Peyer's patch (tissue), 4 donors: ENCODE results near the gene SH3RF3. TPM values are rescaled to one million over a fixed set of nuclear protein-coding genes. Genes with fewer than 3 reads are reported as not detected.

Experiments
- DNase-seq, 3 donors: peaks; one replicate each; pipeline ENCODE4 v3.0.0-alpha.2; 2017 to 2019
- H3K27ac ChIP-seq, 4 donors: fragments of 200-600 bp; sonication (generic); one replicate each; pipeline ENCODE4 v1.5.1; 2016 to 2019
- H3K27me3 ChIP-seq, 2 donors: fragments of 200-600 bp; sonication (generic); one replicate each; pipeline ENCODE4 v1.5.1; 2019
- H3K36me3 ChIP-seq, 3 donors: fragments of 200-600 bp; sonication (generic); one replicate each; pipeline ENCODE4 v1.5.1; 2016 to 2019
- H3K4me1 ChIP-seq, 4 donors: fragments of 200-600 bp; sonication (generic); one replicate each; pipeline ENCODE4 v1.5.1; 2016 to 2019
- H3K4me3 ChIP-seq, 4 donors: fragments of 200-600 bp; sonication (generic); 1 replicate in 3 of 4; 2 replicates in 1 of 4; pipeline ENCODE4 v1.5.1; 2016 to 2019; ENCODE audit warnings: mild to moderate bottlenecking in 1 of 4
- H3K9me3 ChIP-seq, 4 donors: fragments of 200-600 bp; sonication (generic); one replicate each; pipeline ENCODE4 v1.5.1; 2016 to 2019; ENCODE audit warnings: mild to moderate bottlenecking in 1 of 4
- POLR2A ChIP-seq, 2 donors: fragments of 450-650 bp; IDR thresholded peaks; one replicate each; pipeline ENCODE4 v1.5.1; 2017; ENCODE audit warnings: antibody characterized with exemption in 2 of 2, mild to moderate bottlenecking in 2 of 2, moderate library complexity in 2 of 2
- total RNA-seq, 4 donors: library from RNA; depleted of rRNA; stranded (reverse); fragments of >200 nt; gene quantifications; one replicate each; pipeline ENCODE4 v1.1.0, GENCODE V29; 2016
- TF ChIP-seq, protein P1 (sequence below), 6 experiments: fragments of 450-650 bp in 4 of 6; fragments of 200-600 bp in 2 of 6; sonication (generic) in 1 of 6; IDR thresholded peaks; one replicate each; pipeline ENCODE4 v1.5.1; 2017 to 2019; ENCODE audit warnings: antibody characterized with exemption in 6 of 6, mild to moderate bottlenecking in 3 of 6, moderate library complexity in 1 of 6

SH3RF3 gene
- total RNA-seq, 4 donors from 2014 or later = 1.1 to 5.0 (median 3.3) TPM

DNA sequence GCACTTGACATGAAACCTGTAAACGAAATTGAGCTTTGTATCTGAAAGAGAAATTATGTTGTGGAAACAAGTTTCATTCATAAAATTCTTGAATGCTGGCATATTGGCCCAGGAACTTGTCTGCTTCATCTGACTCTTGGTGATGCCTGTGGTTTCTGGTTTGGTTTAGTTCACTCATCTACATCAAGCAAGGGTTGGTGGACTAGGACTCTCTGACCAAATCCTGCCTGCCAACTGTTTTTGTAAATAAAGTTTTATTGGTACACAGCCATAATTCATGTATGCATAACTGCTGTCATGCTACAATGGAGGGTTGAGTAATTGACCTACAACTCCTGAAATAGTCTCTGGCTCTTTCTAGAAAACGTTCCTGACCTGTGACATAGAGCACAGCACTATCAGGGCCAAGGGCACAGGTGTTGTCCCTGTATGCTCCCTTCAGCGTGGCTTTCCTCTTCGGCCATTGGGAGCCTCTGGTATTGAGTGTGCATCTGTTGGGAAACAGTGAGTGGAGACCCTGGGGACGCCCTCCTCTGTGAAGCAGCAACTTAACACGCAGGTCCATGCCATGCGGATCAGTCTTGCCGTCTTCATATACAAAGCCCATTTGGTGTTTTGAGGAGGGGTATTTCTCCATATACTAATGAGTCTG, 226.3 kb downstream of the SH3RF3 start:
- no peak overlapping the region for H3K27ac ChIP-seq
- no peaks in the 10 kb centered on the region for H3K9me3 ChIP-seq
- H3K36me3 ChIP-seq = no peaks in the 10 kb centered on the region
- peak in 1 of 3 donors; percentile 6 for DNase-seq
- H3K27me3 ChIP-seq = no peaks in the 10 kb centered on the region
- TF ChIP-seq, protein P1, sequence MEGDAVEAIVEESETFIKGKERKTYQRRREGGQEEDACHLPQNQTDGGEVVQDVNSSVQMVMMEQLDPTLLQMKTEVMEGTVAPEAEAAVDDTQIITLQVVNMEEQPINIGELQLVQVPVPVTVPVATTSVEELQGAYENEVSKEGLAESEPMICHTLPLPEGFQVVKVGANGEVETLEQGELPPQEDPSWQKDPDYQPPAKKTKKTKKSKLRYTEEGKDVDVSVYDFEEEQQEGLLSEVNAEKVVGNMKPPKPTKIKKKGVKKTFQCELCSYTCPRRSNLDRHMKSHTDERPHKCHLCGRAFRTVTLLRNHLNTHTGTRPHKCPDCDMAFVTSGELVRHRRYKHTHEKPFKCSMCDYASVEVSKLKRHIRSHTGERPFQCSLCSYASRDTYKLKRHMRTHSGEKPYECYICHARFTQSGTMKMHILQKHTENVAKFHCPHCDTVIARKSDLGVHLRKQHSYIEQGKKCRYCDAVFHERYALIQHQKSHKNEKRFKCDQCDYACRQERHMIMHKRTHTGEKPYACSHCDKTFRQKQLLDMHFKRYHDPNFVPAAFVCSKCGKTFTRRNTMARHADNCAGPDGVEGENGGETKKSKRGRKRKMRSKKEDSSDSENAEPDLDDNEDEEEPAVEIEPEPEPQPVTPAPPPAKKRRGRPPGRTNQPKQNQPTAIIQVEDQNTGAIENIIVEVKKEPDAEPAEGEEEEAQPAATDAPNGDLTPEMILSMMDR (IDR thresholded peaks at IDR 0.05) = no peak
- no peak for TF ChIP-seq POLR2A (IDR thresholded peaks at IDR 0.05)
- no peak overlapping the region for H3K4me3 ChIP-seq
- peaks cover 0 to 7% (median 0%) of the 10 kb centered on the region in 4 donors for H3K4me1 ChIP-seq

DNA sequence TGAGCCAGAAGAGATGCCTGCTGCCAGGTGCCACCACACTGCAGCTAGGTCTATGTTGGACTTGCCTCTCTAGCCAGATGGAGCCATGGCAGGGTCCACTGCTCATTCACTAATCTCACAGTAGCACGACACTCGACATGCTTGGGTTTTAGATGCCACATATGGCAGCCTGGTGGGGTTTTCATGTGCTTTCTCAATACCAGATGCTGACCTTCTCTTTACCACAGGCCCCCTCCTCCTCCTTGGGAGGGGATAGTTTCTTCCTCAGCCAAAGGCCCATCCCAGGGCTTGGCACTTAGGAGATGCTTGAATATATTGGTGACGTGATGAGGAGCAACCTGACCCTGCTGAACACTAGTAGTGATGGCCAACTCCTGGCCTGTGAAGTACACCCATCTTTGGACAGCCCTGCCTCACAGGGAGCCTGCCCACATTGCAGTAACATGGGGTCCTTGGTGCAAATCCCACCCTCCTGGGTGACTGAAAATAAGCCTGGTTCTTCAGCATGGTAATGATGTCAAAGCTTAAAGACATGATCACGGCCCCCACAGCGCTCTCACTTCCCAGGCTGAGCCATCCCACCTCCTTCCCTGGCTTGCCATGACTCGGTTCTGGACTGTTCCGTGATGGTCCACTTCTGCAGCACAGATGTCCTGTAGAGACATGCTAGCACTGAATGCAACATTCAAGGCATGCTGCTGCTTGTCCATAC, 227.5 kb downstream of the SH3RF3 start:
- no peak overlapping the region for H3K4me3 ChIP-seq
- H3K27ac ChIP-seq = no peak overlapping the region
- H3K4me1 ChIP-seq = peaks cover 0 to 2% (median 0%) of the 10 kb centered on the region in 4 donors
- H3K27me3 ChIP-seq = no peaks in the 10 kb centered on the region
- TF ChIP-seq, protein P1 (IDR thresholded peaks at IDR 0.05) = no peak
- TF ChIP-seq POLR2A (IDR thresholded peaks at IDR 0.05) = no peak
- peak in 1 of 3 donors; percentile 10 for DNase-seq
- H3K36me3 ChIP-seq = no peaks in the 10 kb centered on the region
- no peaks in the 10 kb centered on the region for H3K9me3 ChIP-seq

DNA sequence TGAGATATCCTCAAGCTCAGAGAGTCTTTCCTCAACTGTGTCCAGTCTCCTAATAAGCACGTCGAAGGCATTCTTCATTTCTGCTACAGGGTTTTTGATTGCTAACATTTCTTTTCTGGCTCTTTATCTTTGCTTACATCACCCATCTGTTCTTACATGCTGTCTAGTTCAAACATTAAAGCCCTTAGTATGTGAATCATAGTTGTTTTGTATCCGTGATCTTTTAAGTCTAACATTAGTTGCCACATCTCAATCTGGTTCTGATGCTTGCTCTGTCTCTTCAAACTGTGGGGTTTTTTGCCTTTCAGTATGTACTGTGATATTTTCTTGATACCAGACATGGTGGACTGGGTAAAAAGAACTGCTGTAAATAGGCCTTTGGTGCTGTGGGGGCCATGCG, 235.2 kb downstream of the SH3RF3 start:
- TF ChIP-seq, protein P1 (IDR thresholded peaks at IDR 0.05) = no peak
- TF ChIP-seq POLR2A (IDR thresholded peaks at IDR 0.05) = no peak
- Histone ChIP-seq H3K4me1 (no peaks in the 10 kb centered on the region), H3K9me3 (no peaks in the 10 kb centered on the region), H3K36me3 (no peaks in the 10 kb centered on the region), H3K27ac (no peak overlapping the region), H3K4me3 (no peak overlapping the region), H3K27me3 (no peaks in the 10 kb centered on the region)
- DNase-seq = no peak

DNA sequence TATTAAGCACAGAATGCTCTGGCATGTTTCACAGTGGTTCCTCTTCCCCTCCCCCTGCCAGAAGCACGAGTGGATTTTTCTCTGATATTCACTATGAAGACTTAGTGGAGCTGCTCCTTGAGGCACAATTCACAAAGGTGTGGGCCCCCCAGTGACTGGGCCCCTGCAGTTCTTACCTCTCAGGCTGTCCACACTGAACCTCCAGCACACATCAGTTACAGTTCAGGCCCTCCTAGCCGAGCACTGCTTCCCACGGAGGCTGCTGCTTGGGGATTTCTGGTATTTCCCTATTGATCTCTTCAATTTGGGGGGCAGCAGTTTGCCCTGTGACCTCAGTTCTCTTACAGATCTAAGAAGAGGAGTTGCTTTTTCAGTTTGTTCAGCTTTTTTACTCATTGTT, 236.1 kb downstream of the SH3RF3 start:
- Histone ChIP-seq H3K36me3 (no peaks in the 10 kb centered on the region), H3K27ac (no peak overlapping the region), H3K4me3 (no peak overlapping the region), H3K9me3 (no peaks in the 10 kb centered on the region), H3K4me1 (no peaks in the 10 kb centered on the region), H3K27me3 (no peaks in the 10 kb centered on the region)
- TF ChIP-seq, protein P1 (IDR thresholded peaks at IDR 0.05) = no peak
- TF ChIP-seq POLR2A (IDR thresholded peaks at IDR 0.05) = no peak
- no peak for DNase-seq

DNA sequence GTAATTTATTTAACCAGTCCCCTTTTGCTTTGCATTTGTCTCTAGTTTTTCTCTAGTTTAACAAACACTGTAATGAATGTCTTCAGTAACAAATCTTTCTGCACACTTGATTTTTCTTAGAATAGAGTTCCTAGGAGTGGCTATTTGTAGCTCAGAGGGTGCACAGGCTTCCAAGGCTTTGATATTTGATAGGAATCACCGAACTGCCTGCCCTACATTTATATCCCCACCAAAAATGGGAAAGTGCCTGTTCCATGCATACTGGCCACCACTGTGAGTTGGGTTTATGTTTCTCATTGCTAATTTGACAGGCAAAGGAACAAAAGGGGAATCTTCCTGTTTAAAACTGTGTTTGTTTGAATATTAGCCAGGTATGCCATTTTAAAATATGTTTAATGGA, 238.7 kb downstream of the SH3RF3 start:
- no peaks in the 10 kb centered on the region for H3K27me3 ChIP-seq
- TF ChIP-seq, protein P1 (IDR thresholded peaks at IDR 0.05) = no peak
- no peak for TF ChIP-seq POLR2A (IDR thresholded peaks at IDR 0.05)
- no peaks in the 10 kb centered on the region for H3K9me3 ChIP-seq
- no peaks in the 10 kb centered on the region for H3K36me3 ChIP-seq
- H3K4me1 ChIP-seq = no peaks in the 10 kb centered on the region
- no peak overlapping the region for H3K4me3 ChIP-seq
- H3K27ac ChIP-seq = no peak overlapping the region
- no peak for DNase-seq
